ENCODE data around the gene RIN3. TPM values are rescaled to one million over a fixed set of nuclear protein-coding genes. Genes with fewer than 3 reads are reported as not detected.
A peak's percentile ranks its signal among the peaks of the same experiment; 100 is the strongest.

RIN3 gene
- total RNA-seq, 4 donors from 2014 or later, result 15.4 to 53.6 (median 39.7) TPM

- Histone ChIP-seq H3K9me3 (no peaks in the 10 kb centered on the region), H3K27me3 (no peaks in the 10 kb centered on the region), H3K4me1 (peaks cover 0 to 4% (median 0%) of the 10 kb centered on the region in 4 donors), H3K36me3 (peaks cover 0 to 26% (median 0%) of the 10 kb centered on the region in 3 donors), H3K4me3 (no peak overlapping the region), H3K27ac (no peak overlapping the region)
- no peak for DNase-seq
- no peak for TF ChIP-seq POLR2A (IDR thresholded peaks at IDR 0.05)
- no peak for TF ChIP-seq CTCF (IDR thresholded peaks at IDR 0.05)
These were observed 221.0 kb downstream of the RIN3 start for GRCh38 chr14:92734618-92735017.

- H3K27me3 ChIP-seq, result no peaks in the 10 kb centered on the region
These were observed 221.8 kb downstream of the RIN3 start for GRCh38 chr14:92735344-92735743.

DNA sequence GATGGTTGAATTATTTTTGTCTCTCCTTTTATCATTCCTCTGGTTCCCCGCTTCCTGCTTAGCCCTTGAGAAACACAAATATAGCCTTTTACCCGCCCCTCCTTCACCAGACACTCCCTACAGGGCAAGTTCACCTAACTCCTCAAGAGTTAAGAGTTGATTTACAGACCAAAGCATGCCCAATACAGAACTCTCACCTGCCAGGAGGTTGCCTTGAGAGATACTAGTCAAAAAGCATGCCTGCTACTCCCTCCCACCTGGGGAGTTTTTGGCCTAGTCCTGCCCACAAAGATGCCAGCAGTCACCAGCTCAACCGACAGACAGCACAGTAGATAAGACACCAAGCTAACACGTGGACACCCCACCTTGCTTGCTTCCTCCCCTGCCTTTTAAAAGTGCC, 223.6 kb downstream of the RIN3 start:
- no peaks in the 10 kb centered on the region for H3K27me3 ChIP-seq
- peak overlapping the region in 1 of 4 donors; percentile 57 for H3K27ac ChIP-seq
- TF ChIP-seq POLR2A (IDR thresholded peaks at IDR 0.05), result no peak
- H3K4me3 ChIP-seq, result no peak overlapping the region
- DNase-seq, result no peak
- H3K36me3 ChIP-seq, result peaks cover 0 to 23% (median 0%) of the 10 kb centered on the region in 3 donors
- H3K9me3 ChIP-seq, result no peaks in the 10 kb centered on the region
- H3K4me1 ChIP-seq, result peaks cover 0 to 4% (median 0%) of the 10 kb centered on the region in 4 donors

More at GRCh38 chr14:92735344-92735743, 221.8 kb downstream of the RIN3 start:
- TF ChIP-seq CTCF (IDR thresholded peaks at IDR 0.05) (no peak), POLR2A (IDR thresholded peaks at IDR 0.05) (no peak)
- Histone ChIP-seq H3K36me3 (peaks cover 0 to 33% (median 0%) of the 10 kb centered on the region in 3 donors), H3K4me3 (no peak overlapping the region), H3K4me1 (peaks cover 0 to 4% (median 0%) of the 10 kb centered on the region in 4 donors), H3K9me3 (no peaks in the 10 kb centered on the region), H3K27ac (no peak overlapping the region)
- DNase-seq, result no peak

DNA sequence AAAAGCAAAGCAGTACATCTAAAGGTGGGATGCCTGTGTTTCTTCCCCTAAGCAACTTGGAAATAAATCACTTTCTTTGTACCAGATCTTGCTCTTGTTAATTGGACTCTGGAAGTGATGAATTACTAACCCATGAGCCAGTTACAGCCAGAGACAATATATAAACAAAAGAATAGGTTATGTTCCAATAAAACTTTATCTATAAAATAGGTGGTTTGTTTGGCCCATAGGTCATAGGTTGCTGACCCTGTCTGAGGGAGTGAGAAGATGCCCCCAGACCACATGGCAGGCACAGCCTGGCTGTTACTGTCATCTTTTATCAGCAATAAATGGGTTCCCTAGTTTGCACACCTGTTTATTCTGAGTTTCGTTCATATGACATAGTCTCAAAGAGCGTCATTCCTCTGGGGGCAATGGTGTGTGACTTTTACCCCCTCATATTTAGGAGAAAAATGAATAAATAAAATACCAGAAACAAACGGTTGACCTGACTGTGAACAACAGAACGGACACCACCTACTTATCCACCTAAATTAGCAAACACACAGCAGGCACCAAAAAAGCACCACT, 224.1 kb downstream of the RIN3 start:
- no peaks in the 10 kb centered on the region for H3K27me3 ChIP-seq
- H3K36me3 ChIP-seq, result peaks cover 0 to 18% (median 0%) of the 10 kb centered on the region in 3 donors
- H3K4me1 ChIP-seq, result peaks cover 0 to 4% (median 0%) of the 10 kb centered on the region in 4 donors
- peak overlapping the region in 1 of 4 donors; percentile 57 for H3K27ac ChIP-seq
- no peak for DNase-seq
- no peaks in the 10 kb centered on the region for H3K9me3 ChIP-seq
- H3K4me3 ChIP-seq, result no peak overlapping the region
- TF ChIP-seq CTCF (IDR thresholded peaks at IDR 0.05) (no peak), POLR2A (IDR thresholded peaks at IDR 0.05) (no peak)

Other genes starting within 250 kb of the RIN3 start
- 1 to 10 TPM in 1 of 4 donors, under 1 TPM in 2, not detected in 1; 0.18 to 1.7 (median 0.54) TPM for gene SLC24A4, start 190.6 kb upstream of the RIN3 start, total RNA-seq
- 100 to 1,000 TPM in 1 of 4 donors, 10 to 100 TPM in 3; 16.5 to 108 (median 82.5) TPM for gene LGMN, start 234.8 kb downstream of the RIN3 start, total RNA-seq

All from Peyer's patch (tissue), 4 donors.